Measurements from ENCODE around the gene MBP.

Gene MBP

GRCh38 chr18:77012806-77013541 is 119.6 kb downstream of the MBP start:
- H3K4ac ChIP-seq (ENCODE audit: low read depth, low read length): no peak overlapping the region
- H4K8ac ChIP-seq (ENCODE audit: low read depth, low read length): no peak overlapping the region
- no peak overlapping the region for H2AK5ac ChIP-seq (ENCODE audit: low read length)
- no peaks in the 10 kb centered on the region for H3K79me1 ChIP-seq (ENCODE audit: low read length)
- H3K4me3 ChIP-seq (ENCODE audit: low read length): no peak overlapping the region
- no peak overlapping the region for H3K4me2 ChIP-seq (ENCODE audit: low read length)
- H2BK5ac ChIP-seq (ENCODE audit: low read length): no peak overlapping the region
- WGBS (ENCODE audit: extremely low coverage, insufficient coverage, low lambda C conversion rate): no CpG with 5 or more reads among the region's 6 CpGs
- no peak overlapping the region for H3K23ac ChIP-seq (ENCODE audit: low read length)
- no peak overlapping the region for H2BK15ac ChIP-seq (replicated peaks; ENCODE audit: low read depth)
- no peak overlapping the region for H3K56ac ChIP-seq (ENCODE audit: low read length)
- H3K27me3 ChIP-seq (ENCODE audit: insufficient read depth, low read length, poor library complexity): no peaks in the 10 kb centered on the region
- H3K36me3 ChIP-seq (ENCODE audit: control insufficient read depth, insufficient read depth, low read length): no peaks in the 10 kb centered on the region
- no peak for DNase-seq
- no peak overlapping the region for H4K5ac ChIP-seq (ENCODE audit: low read length)
- H3K18ac ChIP-seq (ENCODE audit: low read length): no peak overlapping the region
- no peak overlapping the region for H2BK120ac ChIP-seq (ENCODE audit: low read depth, low read length)
- H3K79me2 ChIP-seq (ENCODE audit: control insufficient read depth, insufficient read depth, low read length): no peaks in the 10 kb centered on the region
- H3K27ac ChIP-seq (ENCODE audit: low read depth, low read length): no peak overlapping the region
- no peak overlapping the region for H3K9ac ChIP-seq (ENCODE audit: low read length)
- H3K4me1 ChIP-seq (ENCODE audit: control insufficient read depth, low read depth, low read length): no peaks in the 10 kb centered on the region

- Histone ChIP-seq H3K27me3 (ENCODE audit: insufficient read depth, low read length, poor library complexity) (no peaks in the 10 kb centered on the region), H3K4me2 (ENCODE audit: low read length) (no peak overlapping the region), H4K5ac (ENCODE audit: low read length) (no peak overlapping the region), H3K36me3 (ENCODE audit: control insufficient read depth, insufficient read depth, low read length) (no peaks in the 10 kb centered on the region), H3K4me3 (ENCODE audit: low read length) (no peak overlapping the region), H3K27ac (ENCODE audit: low read depth, low read length) (no peak overlapping the region), H3K79me1 (ENCODE audit: low read length) (no peaks in the 10 kb centered on the region), H4K8ac (ENCODE audit: low read depth, low read length) (no peak overlapping the region), H2BK120ac (ENCODE audit: low read depth, low read length) (no peak overlapping the region), H2BK5ac (ENCODE audit: low read length) (no peak overlapping the region), H3K18ac (ENCODE audit: low read length) (no peak overlapping the region), H3K79me2 (ENCODE audit: control insufficient read depth, insufficient read depth, low read length) (no peaks in the 10 kb centered on the region), H3K9ac (ENCODE audit: low read length) (no peak overlapping the region), H2AK5ac (ENCODE audit: low read length) (no peak overlapping the region), H3K56ac (ENCODE audit: low read length) (no peak overlapping the region), H3K4me1 (ENCODE audit: control insufficient read depth, low read depth, low read length) (no peaks in the 10 kb centered on the region), H3K23ac (ENCODE audit: low read length) (no peak overlapping the region), H2BK15ac (replicated peaks; ENCODE audit: low read depth) (no peak overlapping the region), H3K4ac (ENCODE audit: low read depth, low read length) (no peak overlapping the region)
- WGBS (ENCODE audit: extremely low coverage, insufficient coverage, low lambda C conversion rate): no CpG with 5 or more reads among the region's 8 CpGs
- no peak for DNase-seq
Measured at GRCh38 chr18:77012120-77012519, 120.5 kb downstream of the MBP start.

GRCh38 chr18:77009675-77010074 is 122.9 kb downstream of the MBP start:
- no CpG with 5 or more reads among the region's 19 CpGs for WGBS (ENCODE audit: extremely low coverage, insufficient coverage, low lambda C conversion rate)

GRCh38 chr18:77008576-77009315 is 123.8 kb downstream of the MBP start:
- WGBS (ENCODE audit: extremely low coverage, insufficient coverage, low lambda C conversion rate): no CpG with 5 or more reads among the region's 23 CpGs
- Histone ChIP-seq H2BK120ac (ENCODE audit: low read depth, low read length) (no peak overlapping the region), H4K5ac (ENCODE audit: low read length) (no peak overlapping the region), H3K79me2 (ENCODE audit: control insufficient read depth, insufficient read depth, low read length) (no peaks in the 10 kb centered on the region), H3K18ac (ENCODE audit: low read length) (no peak overlapping the region), H3K4me1 (ENCODE audit: control insufficient read depth, low read depth, low read length) (no peaks in the 10 kb centered on the region), H3K9ac (ENCODE audit: low read length) (no peak overlapping the region), H2AK5ac (ENCODE audit: low read length) (no peak overlapping the region), H3K27me3 (ENCODE audit: insufficient read depth, low read length, poor library complexity) (no peaks in the 10 kb centered on the region), H4K8ac (ENCODE audit: low read depth, low read length) (no peak overlapping the region), H3K4me3 (ENCODE audit: low read length) (no peak overlapping the region), H3K79me1 (ENCODE audit: low read length) (no peaks in the 10 kb centered on the region), H3K36me3 (ENCODE audit: control insufficient read depth, insufficient read depth, low read length) (no peaks in the 10 kb centered on the region), H3K56ac (ENCODE audit: low read length) (no peak overlapping the region), H3K4ac (ENCODE audit: low read depth, low read length) (no peak overlapping the region), H2BK15ac (replicated peaks; ENCODE audit: low read depth) (no peak overlapping the region), H3K27ac (ENCODE audit: low read depth, low read length) (no peak overlapping the region), H3K4me2 (ENCODE audit: low read length) (no peak overlapping the region), H2BK5ac (ENCODE audit: low read length) (no peak overlapping the region), H3K23ac (ENCODE audit: low read length) (no peak overlapping the region)
- no peak for DNase-seq

More at GRCh38 chr18:77009675-77010074, 122.9 kb downstream of the MBP start:
- no peaks in the 10 kb centered on the region for H3K79me2 ChIP-seq (ENCODE audit: control insufficient read depth, insufficient read depth, low read length)
- no peak overlapping the region for H3K18ac ChIP-seq (ENCODE audit: low read length)
- no peak overlapping the region for H2BK5ac ChIP-seq (ENCODE audit: low read length)
- H3K56ac ChIP-seq (ENCODE audit: low read length): no peak overlapping the region
- no peak overlapping the region for H4K8ac ChIP-seq (ENCODE audit: low read depth, low read length)
- no peaks in the 10 kb centered on the region for H3K27me3 ChIP-seq (ENCODE audit: insufficient read depth, low read length, poor library complexity)
- H3K27ac ChIP-seq (ENCODE audit: low read depth, low read length): no peak overlapping the region
- H3K4me1 ChIP-seq (ENCODE audit: control insufficient read depth, low read depth, low read length): no peaks in the 10 kb centered on the region
- no peak overlapping the region for H2AK5ac ChIP-seq (ENCODE audit: low read length)
- H3K4ac ChIP-seq (ENCODE audit: low read depth, low read length): no peak overlapping the region
- no peak for DNase-seq
- no peak overlapping the region for H3K23ac ChIP-seq (ENCODE audit: low read length)
- H2BK15ac ChIP-seq (replicated peaks; ENCODE audit: low read depth): no peak overlapping the region
- no peak overlapping the region for H3K9ac ChIP-seq (ENCODE audit: low read length)
- no peak overlapping the region for H3K4me2 ChIP-seq (ENCODE audit: low read length)
- H3K79me1 ChIP-seq (ENCODE audit: low read length): no peaks in the 10 kb centered on the region
- no peak overlapping the region for H4K5ac ChIP-seq (ENCODE audit: low read length)
- no peak overlapping the region for H2BK120ac ChIP-seq (ENCODE audit: low read depth, low read length)
- H3K36me3 ChIP-seq (ENCODE audit: control insufficient read depth, insufficient read depth, low read length): no peaks in the 10 kb centered on the region
- H3K4me3 ChIP-seq (ENCODE audit: low read length): no peak overlapping the region

- no peak overlapping the region for H2AK5ac ChIP-seq (ENCODE audit: low read length)
- H3K27ac ChIP-seq (ENCODE audit: low read depth, low read length): no peak overlapping the region
- H3K4ac ChIP-seq (ENCODE audit: low read depth, low read length): no peak overlapping the region
- no peaks in the 10 kb centered on the region for H3K4me1 ChIP-seq (ENCODE audit: control insufficient read depth, low read depth, low read length)
- H4K8ac ChIP-seq (ENCODE audit: low read depth, low read length): no peak overlapping the region
- DNase-seq: no peak
- H3K79me1 ChIP-seq (ENCODE audit: low read length): no peaks in the 10 kb centered on the region
- no peaks in the 10 kb centered on the region for H3K79me2 ChIP-seq (ENCODE audit: control insufficient read depth, insufficient read depth, low read length)
- H3K18ac ChIP-seq (ENCODE audit: low read length): no peak overlapping the region
- no peak overlapping the region for H2BK15ac ChIP-seq (replicated peaks; ENCODE audit: low read depth)
- H3K27me3 ChIP-seq (ENCODE audit: insufficient read depth, low read length, poor library complexity): no peaks in the 10 kb centered on the region
- no peak overlapping the region for H3K9ac ChIP-seq (ENCODE audit: low read length)
- H4K5ac ChIP-seq (ENCODE audit: low read length): no peak overlapping the region
- no peak overlapping the region for H3K4me2 ChIP-seq (ENCODE audit: low read length)
- H3K4me3 ChIP-seq (ENCODE audit: low read length): no peak overlapping the region
- no peak overlapping the region for H2BK5ac ChIP-seq (ENCODE audit: low read length)
- H2BK120ac ChIP-seq (ENCODE audit: low read depth, low read length): no peak overlapping the region
- H3K56ac ChIP-seq (ENCODE audit: low read length): no peak overlapping the region
- H3K36me3 ChIP-seq (ENCODE audit: control insufficient read depth, insufficient read depth, low read length): no peaks in the 10 kb centered on the region
- WGBS (ENCODE audit: extremely low coverage, insufficient coverage, low lambda C conversion rate): no CpG with 5 or more reads among the region's 13 CpGs
- no peak overlapping the region for H3K23ac ChIP-seq (ENCODE audit: low read length)
Measured at GRCh38 chr18:77008006-77008405, 124.6 kb downstream of the MBP start.

All from mesendoderm (in vitro differentiated cells).